Right lobe of liver (tissue), 6 donors: ENCODE results near the gene RAB22A. TPM values are rescaled to one million over a fixed set of nuclear protein-coding genes. Genes with fewer than 3 reads are reported as not detected.
A peak's percentile ranks its signal among the peaks of the same experiment; 100 is the strongest.

Experiments
- ATAC-seq, 4 donors: fragments of 200-7000 bp; cut with Tn5 transposase; one replicate each; pipeline ENCODE4 v1.9.1; 2020; ENCODE audit warnings: mild to moderate bottlenecking in 4 of 4, moderate library complexity in 4 of 4
- DNase-seq, 3 donors: peaks; one replicate each; pipeline ENCODE4 v3.0.0-alpha.2; 2020
- H3K27ac ChIP-seq, 3 donors: fragments of 200-600 bp; one replicate each; pipeline ENCODE4 v1.8.0; 2022
- H3K27me3 ChIP-seq, 2 donors: fragments of 200-600 bp; one replicate each; pipeline ENCODE4 v1.8.0; 2022
- H3K36me3 ChIP-seq, 4 donors: fragments of 200-600 bp; sonication (generic) in 1 of 4; one replicate each; pipeline versions ENCODE4 v1.5.1 to v1.8.0; 2017 to 2022; ENCODE audit warnings: control low read depth in 1 of 4
- H3K4me1 ChIP-seq, 4 donors: fragments of 200-600 bp; sonication (generic) in 1 of 4; one replicate each; pipeline versions ENCODE4 v1.5.1 to v1.8.0; 2017 to 2022; ENCODE audit warnings: control low read depth in 1 of 4
- H3K4me3 ChIP-seq, 3 donors: fragments of 200-600 bp; one replicate each; pipeline ENCODE4 v1.8.0; 2022
- H3K9me3 ChIP-seq, 4 donors: fragments of 200-600 bp; sonication (generic) in 1 of 4; one replicate each; pipeline versions ENCODE4 v1.5.1 to v1.8.0; 2017 to 2022; ENCODE audit warnings: control low read depth in 1 of 4
- POLR2A ChIP-seq: fragments of 450-650 bp; IDR thresholded peaks from one replicate; pipeline ENCODE4 v1.6.1; 2017; ENCODE audit warnings: antibody characterized with exemption, mild to moderate bottlenecking
- WGBS: methylation state at CpG from one replicate; pipeline ENCODE4 v1.1.6; 2018; ENCODE audit warnings: low coverage, low lambda C conversion rate; ENCODE audit not compliant: insufficient coverage; ENCODE audit errors: missing lambda C conversion rate; 5-methylcytosine and 5-hydroxymethylcytosine counted together
- intact Hi-C, 2 donors: fragments of 100-400 bp; cut with DNase I; formaldehyde crosslinking; loops; one replicate each; pipeline versions ENCODE4 v1.11.2 to v1.14.1; 2022
- total RNA-seq, 6 experiments: library from RNA; depleted of rRNA in 2 of 6; stranded (reverse); fragments of >200 nt in 2 of 6; fragmentation: NEBNext Ultra II Directional in 3 of 6; extraction: Animal tissue kit (Norgen Biotek cat#: 25700) in 3 of 6; gene quantifications; one replicate each; pipeline versions ENCODE4 v1.1.0 to v1.2.4, GENCODE V29; 2016 to 2023
- TF ChIP-seq, protein P1 (sequence below), 4 donors: fragments of 200-600 bp in 3 of 4; fragments of 450-650 bp in 1 of 4; IDR thresholded peaks; one replicate each; pipeline versions ENCODE4 v1.5.1 to v1.8.0; 2016 to 2022; ENCODE audit warnings: antibody characterized with exemption in 4 of 4, mild to moderate bottlenecking in 2 of 4
- donor health status: DM: no; HTN: yes; CAD: no.
- donor health status: DM: no; HTN: no; CAD: no.
- donor health status: DM: no; HTN: no; CAD: no.
- donor health status: DM: no; HTN: yes; CAD: no.
- donor health status: DM: no; HTN: yes; CAD: no.

Gene RAB22A
- total RNA-seq, 6 experiments from 2014 or later = 7.4 to 11.6 (median 9.5) TPM

GRCh38 chr20:58340151-58340550, 30.6 kb downstream of the RAB22A start:
- H3K4me1 ChIP-seq = no peaks in the 10 kb centered on the region
- H3K9me3 ChIP-seq = no peaks in the 10 kb centered on the region
- no peak overlapping the region for H3K4me3 ChIP-seq
- intact Hi-C loops = no loop called here
- TF ChIP-seq, protein P1, sequence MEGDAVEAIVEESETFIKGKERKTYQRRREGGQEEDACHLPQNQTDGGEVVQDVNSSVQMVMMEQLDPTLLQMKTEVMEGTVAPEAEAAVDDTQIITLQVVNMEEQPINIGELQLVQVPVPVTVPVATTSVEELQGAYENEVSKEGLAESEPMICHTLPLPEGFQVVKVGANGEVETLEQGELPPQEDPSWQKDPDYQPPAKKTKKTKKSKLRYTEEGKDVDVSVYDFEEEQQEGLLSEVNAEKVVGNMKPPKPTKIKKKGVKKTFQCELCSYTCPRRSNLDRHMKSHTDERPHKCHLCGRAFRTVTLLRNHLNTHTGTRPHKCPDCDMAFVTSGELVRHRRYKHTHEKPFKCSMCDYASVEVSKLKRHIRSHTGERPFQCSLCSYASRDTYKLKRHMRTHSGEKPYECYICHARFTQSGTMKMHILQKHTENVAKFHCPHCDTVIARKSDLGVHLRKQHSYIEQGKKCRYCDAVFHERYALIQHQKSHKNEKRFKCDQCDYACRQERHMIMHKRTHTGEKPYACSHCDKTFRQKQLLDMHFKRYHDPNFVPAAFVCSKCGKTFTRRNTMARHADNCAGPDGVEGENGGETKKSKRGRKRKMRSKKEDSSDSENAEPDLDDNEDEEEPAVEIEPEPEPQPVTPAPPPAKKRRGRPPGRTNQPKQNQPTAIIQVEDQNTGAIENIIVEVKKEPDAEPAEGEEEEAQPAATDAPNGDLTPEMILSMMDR (IDR thresholded peaks at IDR 0.05) = no peak
- TF ChIP-seq POLR2A = no peak
- ATAC-seq (no peak), DNase-seq (no peak)
- H3K27ac ChIP-seq = no peak overlapping the region
- 86% methylated on average over 1 of the region's 4 CpGs for WGBS
- H3K27me3 ChIP-seq = no peaks in the 10 kb centered on the region
- H3K36me3 ChIP-seq = no peaks in the 10 kb centered on the region

DNA sequence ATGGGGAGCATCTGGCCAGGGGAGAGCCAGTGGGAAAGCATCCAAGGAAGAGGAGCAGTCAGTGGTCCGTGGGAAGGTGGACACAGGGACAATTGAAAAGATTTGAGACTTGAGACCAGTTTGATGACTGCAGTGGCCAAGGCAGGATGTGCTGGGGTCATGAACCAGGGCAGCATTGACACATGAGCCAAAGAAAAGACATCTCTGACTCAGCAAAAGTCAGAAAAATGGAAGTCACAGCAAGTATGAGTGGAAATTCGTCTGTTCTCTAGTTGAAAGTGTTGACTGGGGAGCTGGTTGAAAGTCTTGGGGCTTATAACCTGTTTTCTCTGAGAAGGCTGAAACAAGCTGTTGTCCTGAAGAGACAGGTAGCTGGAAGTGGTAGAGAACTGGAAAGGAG, 31.3 kb downstream of the RAB22A start:
- intact Hi-C loops = no loop called here
- no peaks in the 10 kb centered on the region for H3K27me3 ChIP-seq
- peaks cover 0 to 6% (median 1%) of the 10 kb centered on the region in 4 donors for H3K36me3 ChIP-seq
- H3K27ac ChIP-seq = no peak overlapping the region
- ATAC-seq (peak in 1 of 4 donors; percentile 19), DNase-seq (no peak)
- H3K4me3 ChIP-seq = no peak overlapping the region
- H3K4me1 ChIP-seq = no peaks in the 10 kb centered on the region
- H3K9me3 ChIP-seq = no peaks in the 10 kb centered on the region
- no peak for TF ChIP-seq POLR2A
- TF ChIP-seq, protein P1 (IDR thresholded peaks at IDR 0.05) = no peak
- WGBS = 50% methylated on average over 2 of the region's 2 CpGs

GRCh38 chr20:58342104-58342945, 32.8 kb downstream of the RAB22A start:
- peaks cover 0 to 10% (median 2%) of the 10 kb centered on the region in 4 donors for H3K36me3 ChIP-seq
- no peak for DNase-seq
- H3K9me3 ChIP-seq = no peaks in the 10 kb centered on the region
- no peak overlapping the region for H3K27ac ChIP-seq
- intact Hi-C loops = no loop called here
- no peak overlapping the region for H3K4me3 ChIP-seq
- no peaks in the 10 kb centered on the region for H3K27me3 ChIP-seq
- ATAC-seq = no peak
- no peaks in the 10 kb centered on the region for H3K4me1 ChIP-seq
- 88% methylated on average over 2 of the region's 3 CpGs for WGBS
- TF ChIP-seq, protein P1 (IDR thresholded peaks at IDR 0.05) = no peak
- no peak for TF ChIP-seq POLR2A

DNA sequence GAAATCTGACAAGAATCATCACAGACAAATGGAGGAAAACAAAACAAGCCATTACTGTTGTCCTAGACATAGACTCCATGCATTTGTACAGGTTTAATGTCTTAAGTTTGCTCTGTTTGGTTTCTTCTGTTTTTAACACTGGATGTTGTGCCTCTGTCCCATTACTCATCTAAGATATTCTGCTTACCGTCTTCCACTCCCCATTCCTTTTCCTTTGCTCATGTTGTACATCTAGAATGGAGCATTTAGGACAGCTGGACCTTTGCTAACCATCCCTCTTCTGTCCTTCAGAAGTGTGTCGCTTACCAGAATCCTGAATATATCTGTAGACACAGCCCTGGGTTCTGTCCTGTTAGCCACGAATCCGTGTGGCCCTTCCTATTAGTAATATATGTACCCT, 35.2 kb downstream of the RAB22A start:
- Histone ChIP-seq H3K27me3 (no peaks in the 10 kb centered on the region), H3K27ac (no peak overlapping the region), H3K36me3 (peaks cover 0 to 10% (median 2%) of the 10 kb centered on the region in 4 donors), H3K9me3 (no peaks in the 10 kb centered on the region), H3K4me1 (no peaks in the 10 kb centered on the region), H3K4me3 (no peak overlapping the region)
- DNase-seq (no peak), ATAC-seq (no peak)
- intact Hi-C loops = no loop called here
- TF ChIP-seq, protein P1 (IDR thresholded peaks at IDR 0.05) = no peak
- TF ChIP-seq POLR2A = no peak
- 100% methylated on average over 3 of the region's 4 CpGs for WGBS
